ENCODE results near the gene MAGEA4. TPM values are rescaled to one million over a fixed set of nuclear protein-coding genes. Genes with fewer than 3 reads are reported as not detected.
"Not testable (repeated sequence)": the region's sequence is repeated elsewhere in the genome, so short reads cannot be mapped to it uniquely, and the experiment has no call there.

Gene MAGEA4
- total RNA-seq, 1 experiment from 2014 or later = not detected

GRCh38 chrX:151902813-151903591 lies 9.7 kb upstream of the MAGEA4 start:
- DNase-seq = peak; percentile 37
- Mint-ChIP-seq H3K4me1 (ENCODE audit: low read depth, unreplicated experiment) (peaks cover 8% of the 10 kb centered on the region), H3K9me3 (ENCODE audit: low read depth, unreplicated experiment) (peaks cover 3% of the 10 kb centered on the region), H3K36me3 (ENCODE audit: insufficient read depth, unreplicated experiment) (no peaks in the 10 kb centered on the region), H3K27me3 (ENCODE audit: unreplicated experiment) (no peaks in the 10 kb centered on the region), H3K4me3 (ENCODE audit: low read depth, unreplicated experiment) (no peak overlapping the region), H3K27ac (ENCODE audit: unreplicated experiment) (peak overlapping the region; percentile 30)
- no peak for TF ChIP-seq CTCF (IDR thresholded peaks at IDR 0.05; ENCODE audit: unreplicated experiment)
- BruUV-seq (replicated peaks) = no TSS peak
- intact Hi-C loops (cut with micrococcal nuclease; ENCODE audit: unreplicated experiment) = no loop called here
- CTCF ChIA-PET = interaction anchor here (0.7 kb wide), 3 partner anchors 35 to 68 kb away, joined by 3 to 4 read pairs (median 3); no protein-coding TSS in a partner anchor

- intact Hi-C loops (cut with micrococcal nuclease; ENCODE audit: unreplicated experiment) = no loop called here
- TF ChIP-seq CTCF (IDR thresholded peaks at IDR 0.05; ENCODE audit: unreplicated experiment) = no peak
- no peaks in the 10 kb centered on the region for H3K27me3 Mint-ChIP-seq (ENCODE audit: unreplicated experiment)
- no peak for DNase-seq
- H3K4me3 Mint-ChIP-seq (ENCODE audit: low read depth, unreplicated experiment) = no peak overlapping the region
- H3K4me1 Mint-ChIP-seq (ENCODE audit: low read depth, unreplicated experiment) = peaks cover 8% of the 10 kb centered on the region
- BruUV-seq (replicated peaks) = no TSS peak
- H3K36me3 Mint-ChIP-seq (ENCODE audit: insufficient read depth, unreplicated experiment) = no peaks in the 10 kb centered on the region
- H3K9me3 Mint-ChIP-seq (ENCODE audit: low read depth, unreplicated experiment) = no peaks in the 10 kb centered on the region
- CTCF ChIA-PET = no interaction called here
- no peak overlapping the region for H3K27ac Mint-ChIP-seq (ENCODE audit: unreplicated experiment)
These were observed 7.7 kb upstream of the MAGEA4 start for GRCh38 chrX:151904989-151905388.

- no peaks in the 10 kb centered on the region for H3K4me1 Mint-ChIP-seq (ENCODE audit: low read depth, unreplicated experiment)
- H3K9me3 Mint-ChIP-seq (ENCODE audit: low read depth, unreplicated experiment) = no peaks in the 10 kb centered on the region
- CTCF ChIA-PET = no interaction called here
- no peaks in the 10 kb centered on the region for H3K36me3 Mint-ChIP-seq (ENCODE audit: insufficient read depth, unreplicated experiment)
- no TSS peak for BruUV-seq (replicated peaks)
- H3K27ac Mint-ChIP-seq (ENCODE audit: unreplicated experiment) = no peak overlapping the region
- intact Hi-C loops (cut with micrococcal nuclease; ENCODE audit: unreplicated experiment) = no loop called here
- no peak for TF ChIP-seq CTCF (IDR thresholded peaks at IDR 0.05; ENCODE audit: unreplicated experiment)
- DNase-seq = no peak
- no peak overlapping the region for H3K4me3 Mint-ChIP-seq (ENCODE audit: low read depth, unreplicated experiment)
- H3K27me3 Mint-ChIP-seq (ENCODE audit: unreplicated experiment) = no peaks in the 10 kb centered on the region
These were observed 468 bp upstream of the MAGEA4 start for GRCh38 chrX:151912221-151912620.

- intact Hi-C loops (cut with micrococcal nuclease; ENCODE audit: unreplicated experiment); H3K4me3 Mint-ChIP-seq (ENCODE audit: low read depth, unreplicated experiment); H3K36me3 Mint-ChIP-seq (ENCODE audit: insufficient read depth, unreplicated experiment); H3K27me3 Mint-ChIP-seq (ENCODE audit: unreplicated experiment); CTCF ChIA-PET; H3K27ac Mint-ChIP-seq (ENCODE audit: unreplicated experiment); DNase-seq; H3K9me3 Mint-ChIP-seq (ENCODE audit: low read depth, unreplicated experiment); H3K4me1 Mint-ChIP-seq (ENCODE audit: low read depth, unreplicated experiment); BruUV-seq (replicated peaks): not testable (repeated sequence)
These were observed 6.0 kb downstream of the MAGEA4 start for GRCh38 chrX:151918736-151919135.

- Mint-ChIP-seq H3K4me3 (ENCODE audit: low read depth, unreplicated experiment) (no peak overlapping the region), H3K9me3 (ENCODE audit: low read depth, unreplicated experiment) (no peaks in the 10 kb centered on the region), H3K27me3 (ENCODE audit: unreplicated experiment) (no peaks in the 10 kb centered on the region), H3K4me1 (ENCODE audit: low read depth, unreplicated experiment) (no peaks in the 10 kb centered on the region), H3K36me3 (ENCODE audit: insufficient read depth, unreplicated experiment) (no peaks in the 10 kb centered on the region), H3K27ac (ENCODE audit: unreplicated experiment) (no peak overlapping the region)
- BruUV-seq (replicated peaks) = no TSS peak
- intact Hi-C loops (cut with micrococcal nuclease; ENCODE audit: unreplicated experiment) = no loop called here
- DNase-seq = no peak
- no peak for TF ChIP-seq CTCF (IDR thresholded peaks at IDR 0.05; ENCODE audit: unreplicated experiment)
- CTCF ChIA-PET = no interaction called here
These were observed 6.9 kb downstream of the MAGEA4 start for GRCh38 chrX:151919610-151920009.

All from Calu3 (cell line).